HG02970 (cell line): ENCODE data around the gene TBKBP1.
A peak's percentile ranks its signal among the peaks of the same experiment; 100 is the strongest.

ENCODE experiments used
- ATAC-seq: cut with Tn5 transposase; IDR thresholded peaks from one replicate; pipeline ENCODE4 v1.9.1; 2021; ENCODE audit warnings: mild to moderate bottlenecking, moderate library complexity, moderate number of reproducible peaks; ENCODE audit not compliant: unreplicated experiment, low FRiP score

The TBKBP1 gene

DNA sequence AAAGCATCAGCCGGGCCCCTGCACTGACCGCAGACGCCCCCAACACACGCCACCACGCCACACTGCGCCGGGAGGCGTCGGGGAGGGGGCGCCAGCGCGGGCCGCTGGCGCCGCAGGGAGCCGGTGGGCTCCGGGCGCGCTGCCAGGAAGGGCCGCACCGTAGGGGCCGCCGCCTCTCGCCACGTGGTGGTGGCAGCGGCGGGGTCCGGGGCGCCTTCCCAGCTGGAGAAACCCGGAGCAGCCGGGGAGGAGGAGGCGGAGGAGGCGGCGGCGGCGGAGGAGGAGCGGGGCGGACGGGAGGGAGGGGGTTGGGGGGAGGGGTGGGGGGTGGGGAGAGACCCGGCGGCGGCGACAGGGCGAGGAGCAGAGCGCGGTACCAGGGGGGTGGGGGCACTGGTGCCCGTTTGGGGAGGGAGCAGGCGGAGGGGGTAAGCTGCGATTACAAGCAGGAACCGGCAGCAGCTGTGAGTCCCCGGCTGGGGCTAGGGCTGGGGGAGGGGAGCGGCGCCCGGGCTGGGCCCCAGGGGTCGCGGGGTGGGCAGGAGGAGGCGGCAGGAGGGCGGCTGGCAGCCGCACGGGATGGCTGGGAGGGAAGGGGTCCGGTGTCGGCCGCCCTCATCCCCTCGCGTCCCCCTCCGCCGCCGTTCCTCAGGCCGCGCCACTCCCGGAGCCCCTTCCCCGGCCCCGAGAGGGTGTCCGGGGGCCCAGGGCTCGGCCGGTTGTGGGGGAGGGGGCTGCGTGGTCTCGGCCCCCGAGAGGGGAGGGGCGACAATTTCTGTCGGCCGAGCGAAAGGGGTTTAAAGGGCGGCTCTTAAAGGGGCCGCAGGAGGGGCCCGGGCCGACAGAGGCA, at the start of gene TBKBP1:
Gene TBKBP1 (plus strand): TSS at position 431 of the 850 bp plus-strand sequence. CDS start 1,952 bp downstream, outside the sequence.
- no peak for ATAC-seq

GRCh38 chr17:47644324-47644723, 49.6 kb upstream of the TBKBP1 start:
- no peak for ATAC-seq

- peak; percentile 81 for ATAC-seq
Measured at GRCh38 chr17:47649153-47649971, 44.6 kb upstream of the TBKBP1 start, which contains the start of gene KPNB1. Gene KPNB1 (plus strand): TSS chr17:47649919. CDS start chr17:47650245, 326 bp downstream.

DNA sequence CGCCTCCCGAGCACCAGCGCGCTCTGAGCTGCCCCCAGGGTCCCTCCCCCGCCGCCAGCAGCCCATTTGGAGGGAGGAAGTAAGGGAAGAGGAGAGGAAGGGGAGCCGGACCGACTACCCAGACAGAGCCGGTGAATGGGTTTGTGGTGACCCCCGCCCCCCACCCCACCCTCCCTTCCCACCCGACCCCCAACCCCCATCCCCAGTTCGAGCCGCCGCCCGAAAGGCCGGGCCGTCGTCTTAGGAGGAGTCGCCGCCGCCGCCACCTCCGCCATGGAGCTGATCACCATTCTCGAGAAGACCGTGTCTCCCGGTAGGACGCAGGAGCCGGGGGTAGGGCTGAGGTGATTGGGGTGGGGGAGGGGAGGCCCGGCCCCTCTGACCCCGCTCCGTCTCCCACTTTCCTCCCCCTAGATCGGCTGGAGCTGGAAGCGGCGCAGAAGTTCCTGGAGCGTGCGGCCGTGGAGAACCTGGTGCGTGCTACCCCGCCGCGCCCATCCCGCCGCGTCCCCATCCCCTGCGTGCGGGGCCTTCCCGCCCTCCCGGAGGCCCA, 43.9 kb upstream of the TBKBP1 start:
- peak; percentile 3 for ATAC-seq

DNA sequence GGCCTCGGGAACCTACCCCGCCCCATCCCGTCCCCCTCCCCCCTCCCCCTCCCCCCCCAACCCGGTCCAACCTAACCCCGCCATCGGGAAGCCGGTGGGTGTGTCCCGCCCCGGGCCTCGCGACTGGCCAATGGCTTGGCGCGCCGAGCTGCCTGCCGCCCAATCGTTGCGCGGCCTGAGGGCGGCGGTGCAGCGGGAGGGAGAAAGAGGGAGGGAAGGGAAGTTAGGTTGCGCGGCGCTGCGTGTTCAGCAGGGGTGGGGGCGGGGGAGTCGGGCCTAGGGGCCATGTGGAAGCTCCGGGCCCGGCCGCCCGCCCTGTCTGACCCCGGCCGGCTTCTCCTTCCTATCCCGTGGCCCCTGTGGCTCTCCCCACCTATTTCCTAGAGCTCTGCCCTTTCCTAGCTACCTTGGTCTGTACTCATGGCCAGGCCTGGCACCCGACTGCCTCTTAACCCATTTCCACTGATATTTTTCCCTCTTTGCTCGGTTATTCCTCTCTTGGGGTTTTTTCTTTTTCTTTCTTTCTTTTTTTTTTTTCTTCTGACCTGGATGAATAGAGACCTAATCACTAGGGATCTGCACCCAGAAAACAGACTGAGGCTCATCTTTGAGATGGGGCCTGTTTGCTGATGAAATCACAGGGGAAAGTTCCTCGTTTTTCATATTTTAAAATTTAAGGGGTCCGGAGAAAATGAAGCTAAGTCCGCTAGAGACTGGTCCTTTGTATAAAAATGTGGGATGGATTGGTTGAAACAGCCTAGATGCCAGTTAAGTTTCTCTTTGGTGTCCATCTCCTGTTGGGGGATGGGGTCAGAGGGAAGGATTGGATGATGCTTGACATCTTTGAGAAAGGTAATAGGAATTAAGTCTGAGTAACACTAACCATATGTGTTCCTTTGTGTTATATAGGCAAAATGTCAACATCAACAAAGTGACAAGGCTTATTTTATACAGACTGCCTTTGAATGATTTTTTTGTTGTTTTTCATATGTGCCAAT, 43.1 kb upstream of the TBKBP1 start:
- ATAC-seq: peak; percentile 44

DNA sequence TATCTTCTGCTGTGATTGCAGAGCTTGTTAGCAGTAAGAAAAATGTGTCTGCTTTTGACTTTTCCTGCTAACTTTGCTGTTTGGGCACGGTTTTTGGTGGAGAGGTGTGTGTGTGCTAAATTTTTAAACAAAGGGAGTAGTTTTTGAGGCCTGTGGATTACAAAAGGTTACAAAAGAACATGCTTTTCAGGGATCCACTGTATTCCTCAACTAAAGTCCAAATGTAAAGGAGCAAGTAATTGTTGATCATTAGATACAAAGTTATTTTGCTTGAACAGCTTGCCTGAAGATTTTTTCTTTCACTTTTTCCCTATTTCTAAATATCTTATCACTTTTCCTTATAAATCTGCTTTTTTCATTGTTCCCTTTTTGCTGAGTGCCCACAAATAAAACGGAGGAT, 42.3 kb upstream of the TBKBP1 start:
- ATAC-seq: no peak

GRCh38 chr17:47652570-47652969, 41.4 kb upstream of the TBKBP1 start:
- ATAC-seq: no peak

DNA sequence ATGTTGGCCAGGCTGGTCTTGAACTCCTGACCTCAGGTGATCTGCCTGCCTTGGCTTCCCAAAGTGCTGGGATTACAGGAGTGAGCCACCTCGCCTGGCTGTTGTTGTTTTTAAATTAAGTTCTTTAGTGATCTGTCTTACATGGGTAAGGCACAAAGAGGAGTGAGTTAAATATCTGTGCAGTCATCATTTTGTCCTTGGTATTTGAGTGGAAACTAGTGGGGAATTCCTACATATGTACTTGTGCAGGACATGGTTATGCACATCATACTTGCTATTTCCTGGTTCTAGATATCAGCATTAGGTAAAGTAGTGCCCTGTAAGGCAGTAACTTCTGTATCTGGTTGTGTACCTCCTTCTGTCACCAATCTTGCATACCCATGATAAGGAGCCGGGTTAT, 40.5 kb upstream of the TBKBP1 start:
- no peak for ATAC-seq

DNA sequence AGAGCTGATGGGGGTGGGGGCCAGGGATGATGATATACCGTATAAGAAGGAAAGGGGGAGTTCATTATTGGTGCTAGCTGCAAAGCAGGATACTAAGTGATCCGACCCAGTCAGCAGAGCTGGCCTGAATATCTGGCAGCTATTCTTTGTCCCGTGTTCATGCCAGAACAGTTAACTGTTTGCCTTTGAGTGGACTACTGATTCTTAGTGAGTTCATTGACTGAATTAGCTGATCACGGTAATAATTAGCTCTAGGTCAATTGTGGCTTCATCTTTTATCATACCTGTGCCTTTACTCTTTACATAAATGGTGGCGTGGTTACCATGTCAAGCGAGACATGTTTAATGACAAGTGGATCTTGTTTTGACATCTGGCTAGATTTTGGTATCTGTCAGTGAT, 39.0 kb upstream of the TBKBP1 start:
- no peak for ATAC-seq

DNA sequence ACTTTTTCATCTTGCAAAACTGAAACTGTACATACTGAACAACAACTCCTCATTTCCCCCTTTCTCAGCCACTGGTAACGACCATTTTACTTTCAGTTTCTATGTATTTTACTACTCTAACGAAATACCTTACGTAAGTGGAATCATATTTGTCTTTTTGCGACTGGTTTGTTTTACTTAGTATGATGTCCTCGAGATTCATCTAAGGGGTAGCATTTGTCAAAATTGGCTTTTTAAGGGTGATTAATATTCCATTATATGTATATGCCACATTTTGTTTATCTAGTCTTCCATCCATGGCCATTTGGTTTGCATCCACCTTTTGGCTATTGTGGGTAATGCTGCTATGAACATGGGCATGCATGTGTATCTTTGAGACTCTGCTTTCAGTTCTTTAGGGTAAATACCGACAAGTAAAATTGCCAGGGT, 33.9 kb upstream of the TBKBP1 start:
- ATAC-seq: peak; percentile 65

GRCh38 chr17:47663912-47664623, 29.9 kb upstream of the TBKBP1 start:
- ATAC-seq: no peak

DNA sequence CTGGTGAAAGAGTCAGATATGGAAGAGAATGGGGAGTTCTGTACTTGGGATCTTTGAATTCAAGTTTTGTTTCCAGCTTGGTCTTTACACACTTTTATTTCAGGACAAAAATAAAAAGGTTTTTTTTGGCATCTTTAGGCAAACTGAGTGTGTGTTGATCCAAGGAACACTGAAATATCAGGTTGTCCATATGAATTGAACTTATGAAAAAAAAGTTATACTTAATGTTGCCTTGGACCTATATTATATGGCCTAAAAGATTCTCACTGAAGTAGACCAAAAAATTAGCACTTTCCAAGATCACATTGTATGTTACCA, 29.4 kb upstream of the TBKBP1 start:
- ATAC-seq: no peak

- no peak for ATAC-seq
Measured at GRCh38 chr17:47665655-47666054, 28.3 kb upstream of the TBKBP1 start.

DNA sequence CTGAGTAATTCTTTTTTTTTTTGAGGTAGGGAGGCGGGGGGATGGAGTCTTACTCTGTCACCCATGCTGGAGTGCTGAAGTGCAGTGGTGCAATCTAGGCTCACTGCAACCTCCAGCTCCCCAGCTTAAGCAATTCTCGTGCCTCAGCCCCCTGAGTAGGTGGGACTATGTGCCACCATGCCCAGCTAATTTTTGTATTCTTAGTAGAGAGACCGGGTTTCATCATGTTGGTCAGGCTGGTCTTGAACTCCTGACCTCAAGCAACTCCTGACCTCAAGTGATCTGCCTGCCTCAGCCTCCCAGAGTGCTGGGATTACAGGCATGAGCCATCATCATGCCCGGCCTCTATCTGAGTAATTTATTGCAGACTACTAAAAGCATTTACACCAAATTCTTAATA, 24.9 kb upstream of the TBKBP1 start:
- no peak for ATAC-seq

DNA sequence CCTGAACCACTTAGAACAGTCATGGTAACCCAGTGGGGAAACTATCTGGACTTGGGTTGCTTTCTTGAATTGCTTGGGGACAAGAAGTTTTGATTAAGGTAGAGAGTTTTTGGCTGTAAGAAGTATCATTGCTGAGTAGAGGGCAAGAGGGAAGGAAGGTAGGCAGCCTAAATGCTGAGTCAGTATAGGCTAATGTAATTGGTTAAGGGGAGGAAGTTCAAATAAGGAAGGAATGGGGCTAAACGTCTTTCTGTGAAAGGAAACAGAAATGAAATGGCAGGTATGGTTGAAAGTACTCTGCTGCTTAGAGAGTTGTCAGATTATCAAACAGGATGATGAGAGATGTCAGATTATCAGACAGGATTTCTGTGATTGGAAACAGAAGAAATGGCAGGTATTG, 23.9 kb upstream of the TBKBP1 start:
- no peak for ATAC-seq

- no peak for ATAC-seq
Measured at GRCh38 chr17:47674499-47674898, 19.5 kb upstream of the TBKBP1 start.

DNA sequence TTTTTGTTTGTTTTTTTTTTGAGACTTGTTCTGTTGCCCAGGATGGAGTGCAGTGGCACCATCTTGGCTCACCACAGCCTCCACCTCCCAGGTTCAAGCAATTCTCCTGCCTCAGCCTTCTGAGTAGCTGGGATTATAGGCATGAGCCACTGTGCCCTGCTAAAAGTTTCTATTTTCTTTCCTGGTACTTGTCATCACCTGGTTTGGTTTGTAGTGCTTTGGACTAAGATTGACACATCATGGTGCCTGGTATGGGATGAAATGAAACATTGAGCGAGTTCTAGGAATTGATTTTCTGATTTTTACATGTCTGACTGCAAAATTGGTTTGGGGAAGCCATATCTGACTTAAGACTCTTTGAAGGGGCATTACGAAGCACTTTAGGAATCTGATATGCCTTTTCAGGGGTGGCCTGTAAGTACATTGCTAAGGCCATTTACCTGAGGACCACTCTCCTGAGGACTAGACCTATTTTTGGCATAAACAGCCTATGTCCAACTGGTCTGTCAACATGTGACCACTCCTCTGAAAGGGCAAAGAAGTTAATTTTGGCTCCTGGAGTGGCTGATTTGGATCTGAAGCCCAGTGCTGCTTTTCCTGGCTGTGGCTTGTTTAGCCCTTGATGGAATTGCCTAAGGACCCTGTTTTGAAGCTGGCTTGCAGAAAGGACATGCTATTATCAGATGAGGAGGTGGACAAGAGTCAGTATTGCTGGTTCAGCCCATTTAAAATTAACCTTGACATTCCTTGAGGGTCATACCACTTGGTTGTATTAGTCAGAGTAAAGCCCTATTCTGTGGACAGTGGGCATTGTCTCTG, 18.4 kb upstream of the TBKBP1 start:
- no peak for ATAC-seq

- no peak for ATAC-seq
Measured at GRCh38 chr17:47676199-47676472, 17.8 kb upstream of the TBKBP1 start.
